ENCODE data around the gene TWSG1. TPM values are rescaled to one million over a fixed set of nuclear protein-coding genes. Genes with fewer than 3 reads are reported as not detected.

TWSG1 gene
- total and polyA plus RNA-seq, 2 of the 13 experiments (the other 11 are each of a cell fraction or from before 2014, with no cell fraction given), result 6.6 to 9.4 TPM

- TF ChIP-seq HBP1 (CRISPR knock-in tag; IDR thresholded peaks at IDR 0.05; ENCODE audit: low read depth) (no peak), FOXA1 (IDR thresholded peaks at IDR 0.05) (no peak), FOXA1 (CRISPR knock-in tag; IDR thresholded peaks at IDR 0.05) (no peak), ZNF567 (CRISPR knock-in tag; IDR thresholded peaks at IDR 0.05; ENCODE audit: borderline replicate concordance) (no peak), SNAPC5 (CRISPR knock-in tag; IDR thresholded peaks at IDR 0.05; ENCODE audit: borderline replicate concordance) (no peak), RORA (CRISPR knock-in tag; IDR thresholded peaks at IDR 0.05) (no peak), ZNF775 (CRISPR knock-in tag; IDR thresholded peaks at IDR 0.05; ENCODE audit: borderline replicate concordance) (no peak), NONO (IDR thresholded peaks at IDR 0.05) (no peak), NONO (CRISPR knock-in tag; conservative IDR thresholded peaks at IDR 0.05) (no peak), CENPBD1 (CRISPR knock-in tag; IDR thresholded peaks at IDR 0.05; ENCODE audit: borderline replicate concordance, low read depth) (no peak), ADNP (CRISPR knock-in tag; IDR thresholded peaks at IDR 0.05) (no peak), RAD21 (CRISPR knock-in tag; IDR thresholded peaks at IDR 0.05) (0 out of 2 replicates have a peak, but pooled peaks have one; percentile 12), RFX3 (CRISPR knock-in tag; IDR thresholded peaks at IDR 0.05) (no peak), BCLAF1 (IDR thresholded peaks at IDR 0.05) (no peak), MED8 (CRISPR knock-in tag; IDR thresholded peaks at IDR 0.05; ENCODE audit: insufficient replicate concordance) (no peak), ZBTB2 (CRISPR knock-in tag; IDR thresholded peaks at IDR 0.05; ENCODE audit: low read depth) (no peak), SNAPC2 (CRISPR knock-in tag; IDR thresholded peaks at IDR 0.05) (no peak), JUNB (CRISPR knock-in tag; IDR thresholded peaks at IDR 0.05; ENCODE audit: borderline replicate concordance) (no peak), THAP11 (CRISPR knock-in tag; IDR thresholded peaks at IDR 0.05) (no peak), ZNF230 (CRISPR knock-in tag; IDR thresholded peaks at IDR 0.05) (no peak), ZNF256 (CRISPR knock-in tag; conservative IDR thresholded peaks at IDR 0.05) (no peak), TFDP2 (CRISPR knock-in tag; IDR thresholded peaks at IDR 0.05) (no peak), SRF (IDR thresholded peaks at IDR 0.05; ENCODE audit: low read depth, low read length) (peak; percentile 47; the same call in 1 of the 2 replicates), ZFP62 (CRISPR knock-in tag; IDR thresholded peaks at IDR 0.05) (no peak), ATF1 (CRISPR knock-in tag; IDR thresholded peaks at IDR 0.05) (no peak)
Measured at GRCh38 chr18:9334973-9335696, 562 bp downstream of the TWSG1 start (continued).

Data from HepG2 (cell line).